H9 (cell line): ENCODE data around the gene PTAR1. TPM values are rescaled to one million over a fixed set of nuclear protein-coding genes. Genes with fewer than 3 reads are reported as not detected.

Experiments used
- DNase-seq: peaks from one replicate; pipeline ENCODE4 v3.0.0-alpha.2; 2017
- H2AFZ ChIP-seq: one replicate; pipeline ENCODE4 v1.6.1; 2013; ENCODE audit warnings: mild to moderate bottlenecking, low read length, control low read depth, moderate library complexity
- H2AK5ac ChIP-seq: 2 replicates; pipeline ENCODE4 v1.6.1; 2013; ENCODE audit warnings: low read length, control low read depth, mixed read lengths; ENCODE audit not compliant: insufficient read length
- H2BK120ac ChIP-seq: one replicate; pipeline ENCODE4 v1.6.1; 2013; ENCODE audit warnings: low read depth, mild to moderate bottlenecking, low read length, control low read depth, inconsistent platforms; ENCODE audit not compliant: poor library complexity, severe bottlenecking
- H2BK12ac ChIP-seq: 2 replicates; pipeline ENCODE4 v1.6.1; 2013; ENCODE audit warnings: low read length, control low read depth, mixed read lengths, low read depth; ENCODE audit not compliant: insufficient read length
- H2BK15ac ChIP-seq: 2 replicates; pipeline ENCODE4 v1.6.1; 2013; ENCODE audit warnings: low read depth, low read length, control low read depth
- H2BK20ac ChIP-seq: one replicate; pipeline ENCODE4 v1.6.1; 2013; ENCODE audit warnings: low read depth, mild to moderate bottlenecking, low read length, control low read depth, inconsistent platforms; ENCODE audit not compliant: poor library complexity, severe bottlenecking
- H2BK5ac ChIP-seq: 2 replicates; pipeline ENCODE4 v1.6.1; 2013; ENCODE audit warnings: low read length, control low read depth, mixed read lengths; ENCODE audit not compliant: insufficient read length
- H3K14ac ChIP-seq: 2 replicates; pipeline ENCODE4 v1.6.1; 2013; ENCODE audit warnings: low read length, control low read depth; ENCODE audit not compliant: insufficient read depth
- H3K18ac ChIP-seq: 2 replicates; pipeline ENCODE4 v1.6.1; 2013; ENCODE audit warnings: low read depth, mild to moderate bottlenecking, mixed read lengths, low read length, control low read depth; ENCODE audit not compliant: insufficient read length
- H3K23ac ChIP-seq: 2 replicates; pipeline ENCODE4 v1.6.1; 2013; ENCODE audit warnings: low read length, control low read depth, mixed read lengths, low read depth; ENCODE audit not compliant: insufficient read length
- H3K23me2 ChIP-seq: 2 replicates; pipeline ENCODE4 v1.6.1; 2013; ENCODE audit warnings: low read depth, mild to moderate bottlenecking, mixed read lengths, low read length, control low read depth; ENCODE audit not compliant: insufficient read length, poor library complexity, severe bottlenecking
- H3K27ac ChIP-seq: 2 replicates; pipeline ENCODE4 v1.5.1; 2013; ENCODE audit warnings: low read length, control low read depth, mixed read lengths, low read depth; ENCODE audit not compliant: insufficient read length
- H3K27me3 ChIP-seq: 2 replicates; pipeline ENCODE4 v1.6.1; 2013; ENCODE audit warnings: low read length, control low read depth, inconsistent platforms; ENCODE audit not compliant: insufficient read depth
- H3K4ac ChIP-seq: 2 replicates; pipeline ENCODE4 v1.6.1; 2013; ENCODE audit warnings: low read depth, mild to moderate bottlenecking, control low read depth, inconsistent platforms, low read length, moderate library complexity
- H3K4me1 ChIP-seq: 2 replicates; pipeline ENCODE4 v1.6.1; 2013; ENCODE audit warnings: low read length, control low read depth, inconsistent platforms; ENCODE audit not compliant: insufficient read depth
- H3K4me2 ChIP-seq: 2 replicates; pipeline ENCODE4 v1.6.1; 2013; ENCODE audit warnings: low read length, control low read depth, mixed read lengths; ENCODE audit not compliant: insufficient read length, insufficient read depth
- H3K56ac ChIP-seq: 2 replicates; pipeline ENCODE4 v1.6.1; 2013; ENCODE audit warnings: low read depth, mild to moderate bottlenecking, mixed read lengths, low read length, control low read depth; ENCODE audit not compliant: insufficient read length
- H3K79me1 ChIP-seq: 2 replicates; pipeline ENCODE4 v1.6.1; 2013; ENCODE audit warnings: low read depth, mild to moderate bottlenecking, moderate library complexity, low read length, control low read depth, inconsistent platforms; ENCODE audit not compliant: insufficient read depth, poor library complexity, severe bottlenecking
- H3K79me2 ChIP-seq: 2 replicates; pipeline ENCODE4 v1.6.1; 2013; ENCODE audit warnings: low read length, control low read depth, inconsistent platforms; ENCODE audit not compliant: insufficient read depth
- H3K9ac ChIP-seq: 2 replicates; pipeline ENCODE4 v1.6.1; 2013; ENCODE audit warnings: low read length, control low read depth, mixed read lengths; ENCODE audit not compliant: insufficient read length; ENCODE audit errors: extremely low read depth
- H3K9me3 ChIP-seq: one replicate; pipeline ENCODE4 v1.6.1; 2013; ENCODE audit warnings: low read depth, low read length, inconsistent platforms; ENCODE audit not compliant: control insufficient read depth
- H3T11ph ChIP-seq: one replicate; pipeline ENCODE4 v1.6.1; 2013; ENCODE audit warnings: mild to moderate bottlenecking, low read length, control low read depth, inconsistent platforms
- H4K20me1 ChIP-seq: one replicate; pipeline ENCODE4 v1.6.1; 2013; ENCODE audit not compliant: control insufficient read depth, insufficient read length, insufficient read depth
- H4K5ac ChIP-seq: 2 replicates; pipeline ENCODE4 v1.6.1; 2013; ENCODE audit warnings: low read depth, mild to moderate bottlenecking, mixed read lengths, low read length, control low read depth; ENCODE audit not compliant: insufficient read length
- H4K8ac ChIP-seq: replicated peaks from 2 replicates; pipeline ENCODE4 v1.6.1; 2013; ENCODE audit warnings: low read length, control low read depth, mixed read lengths, low read depth; ENCODE audit not compliant: insufficient read length
- H4K91ac ChIP-seq: 2 replicates; pipeline ENCODE4 v1.6.1; 2013; ENCODE audit warnings: low read depth, mild to moderate bottlenecking, moderate library complexity, mixed read lengths, low read length, control low read depth; ENCODE audit not compliant: insufficient read length
- H3K27ac Mint-ChIP-seq, 3 experiments: 2 replicates in 2 of 3; 3 replicates in 1 of 3; pipeline ENCODE4 v1.8.0; 2020 to 2021; ENCODE audit warnings: mixed read lengths in 3 of 3, mild to moderate bottlenecking in 1 of 3, moderate library complexity in 1 of 3
- H3K27me3 Mint-ChIP-seq: 2 replicates; pipeline ENCODE4 v1.8.0; 2021; ENCODE audit warnings: low read depth, mild to moderate bottlenecking, moderate library complexity, mixed read lengths
- H3K36me3 Mint-ChIP-seq, 3 experiments: 2 replicates in 2 of 3; 3 replicates in 1 of 3; pipeline ENCODE4 v1.8.0; 2020 to 2021; ENCODE audit warnings: low read depth in 3 of 3, mixed read lengths in 3 of 3; ENCODE audit not compliant: insufficient read depth in 1 of 3
- H3K4me1 Mint-ChIP-seq, 2 experiments: 2 replicates each; pipeline ENCODE4 v1.8.0; 2020; ENCODE audit warnings: mixed read lengths in 2 of 2
- H3K4me3 Mint-ChIP-seq, 2 experiments: 2 replicates in 1 of 2; 3 replicates in 1 of 2; pipeline ENCODE4 v1.8.0; 2020 to 2021; ENCODE audit warnings: mild to moderate bottlenecking in 2 of 2, mixed read lengths in 2 of 2, moderate library complexity in 1 of 2
- H3K9me3 Mint-ChIP-seq, 2 experiments: 2 replicates in 1 of 2; 3 replicates in 1 of 2; pipeline ENCODE4 v1.8.0; 2020; ENCODE audit warnings: mild to moderate bottlenecking in 2 of 2, mixed read lengths in 2 of 2, moderate library complexity in 1 of 2
- WGBS: extraction: QIAGEN DNeasy Blood & Tissue Kit; methylation state at CpG from one replicate; pipeline ENCODE4 v1.1.7; 2013; ENCODE audit warnings: missing lambda C conversion rate, low lambda C conversion rate, mixed read lengths; ENCODE audit not compliant: insufficient read length; ENCODE audit errors: extremely low coverage; 5-methylcytosine and 5-hydroxymethylcytosine counted together
- total RNA-seq: library from RNA; stranded (reverse); gene quantifications from 2 replicates; pipeline ENCODE4 v1.2.1, GENCODE V29; 2021
- TF ChIP-seq, protein P1 (sequence below): fragments of 200-600 bp; sonication (generic); conservative IDR thresholded peaks from 3 replicates; pipeline ENCODE4 v1.8.0; 2021; ENCODE audit warnings: antibody characterized with exemption, mild to moderate bottlenecking

The PTAR1 gene
- total RNA-seq, 1 experiment from 2014 or later: 117 TPM

DNA sequence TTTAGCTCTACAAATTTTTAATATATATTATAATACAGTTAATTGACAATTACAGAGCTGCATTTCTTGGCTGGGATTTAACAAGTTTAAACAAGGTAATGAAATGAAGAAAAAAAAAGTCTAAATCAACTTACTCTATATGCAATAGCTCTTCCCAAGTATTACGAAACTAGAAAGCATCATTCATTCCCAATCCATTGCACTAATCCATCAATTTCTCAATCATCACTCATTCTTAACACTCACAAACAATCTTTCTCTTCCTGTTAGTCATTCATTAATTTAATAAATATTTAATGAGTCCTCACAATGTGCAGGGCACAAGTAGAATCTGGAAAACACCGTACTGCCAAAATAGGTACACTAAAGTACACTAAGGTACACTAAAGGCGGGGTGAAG lies 44.7 kb downstream of the PTAR1 start:
- Mint-ChIP-seq H3K4me3 (no peak overlapping the region), H3K9me3 (no peaks in the 10 kb centered on the region), H3K4me1 (peaks cover 4 to 7% of the 10 kb centered on the region in 2 experiments; a peak in 1 of 4 replicates), H3K27me3 (no peaks in the 10 kb centered on the region), H3K27ac (peak overlapping the region in 1 of 3 experiments; percentile 8; a peak in 1 of 7 replicates), H3K36me3 (peaks cover 5 to 58% (median 49%) of the 10 kb centered on the region in 3 experiments; a peak in 6 of 7 replicates)
- no peak overlapping the region for H3K56ac ChIP-seq
- no CpG with 5 or more reads among the region's 3 CpGs for WGBS
- DNase-seq: no peak
- no peaks in the 10 kb centered on the region for H3K79me1 ChIP-seq
- no peak overlapping the region for H2AFZ ChIP-seq
- no peak overlapping the region for H2AK5ac ChIP-seq
- H3K9ac ChIP-seq: no peak overlapping the region
- no peak overlapping the region for H3K23ac ChIP-seq
- no peaks in the 10 kb centered on the region for H4K20me1 ChIP-seq
- H4K91ac ChIP-seq: no peak overlapping the region
- H4K8ac ChIP-seq: no peak overlapping the region
- H2BK5ac ChIP-seq: no peak overlapping the region
- H2BK120ac ChIP-seq: no peak overlapping the region
- no peak overlapping the region for H3K4me2 ChIP-seq
- H3K14ac ChIP-seq: no peak overlapping the region
- no peak overlapping the region for H2BK15ac ChIP-seq
- TF ChIP-seq, protein P1, sequence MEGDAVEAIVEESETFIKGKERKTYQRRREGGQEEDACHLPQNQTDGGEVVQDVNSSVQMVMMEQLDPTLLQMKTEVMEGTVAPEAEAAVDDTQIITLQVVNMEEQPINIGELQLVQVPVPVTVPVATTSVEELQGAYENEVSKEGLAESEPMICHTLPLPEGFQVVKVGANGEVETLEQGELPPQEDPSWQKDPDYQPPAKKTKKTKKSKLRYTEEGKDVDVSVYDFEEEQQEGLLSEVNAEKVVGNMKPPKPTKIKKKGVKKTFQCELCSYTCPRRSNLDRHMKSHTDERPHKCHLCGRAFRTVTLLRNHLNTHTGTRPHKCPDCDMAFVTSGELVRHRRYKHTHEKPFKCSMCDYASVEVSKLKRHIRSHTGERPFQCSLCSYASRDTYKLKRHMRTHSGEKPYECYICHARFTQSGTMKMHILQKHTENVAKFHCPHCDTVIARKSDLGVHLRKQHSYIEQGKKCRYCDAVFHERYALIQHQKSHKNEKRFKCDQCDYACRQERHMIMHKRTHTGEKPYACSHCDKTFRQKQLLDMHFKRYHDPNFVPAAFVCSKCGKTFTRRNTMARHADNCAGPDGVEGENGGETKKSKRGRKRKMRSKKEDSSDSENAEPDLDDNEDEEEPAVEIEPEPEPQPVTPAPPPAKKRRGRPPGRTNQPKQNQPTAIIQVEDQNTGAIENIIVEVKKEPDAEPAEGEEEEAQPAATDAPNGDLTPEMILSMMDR: no peak
- no peaks in the 10 kb centered on the region for H3K23me2 ChIP-seq
- H3K4ac ChIP-seq: no peak overlapping the region
- H3K27me3 ChIP-seq: no peaks in the 10 kb centered on the region
- no peaks in the 10 kb centered on the region for H3K4me1 ChIP-seq
- no peak overlapping the region for H2BK20ac ChIP-seq
- H2BK12ac ChIP-seq: no peak overlapping the region
- no peak overlapping the region for H4K5ac ChIP-seq
- H3T11ph ChIP-seq: no peak overlapping the region
- H3K79me2 ChIP-seq: no peaks in the 10 kb centered on the region
- H3K9me3 ChIP-seq: no peaks in the 10 kb centered on the region
- H3K18ac ChIP-seq: no peak overlapping the region
- no peak overlapping the region for H3K27ac ChIP-seq
